Ureter (tissue), 1 donor: ENCODE data around the gene LITAF. TPM values are rescaled to one million over a fixed set of nuclear protein-coding genes. Genes with fewer than 3 reads are reported as not detected.
"Not testable (repeated sequence)": the region's sequence is repeated elsewhere in the genome, so short reads cannot be mapped to it uniquely, and the experiment has no call there.

Experiments used
- DNase-seq: peaks from one replicate; pipeline ENCODE4 v3.0.0-alpha.2; 2020; ENCODE audit warnings: low spot score
- total RNA-seq: library from RNA; stranded (reverse); gene quantifications from one replicate; pipeline ENCODE4 v1.2.4, GENCODE V29; 2023
- donor health status: DM: yes; HTN: yes; CAD: no.

LITAF gene
- total RNA-seq, 1 donor from 2014 or later, result 160 TPM

DNA sequence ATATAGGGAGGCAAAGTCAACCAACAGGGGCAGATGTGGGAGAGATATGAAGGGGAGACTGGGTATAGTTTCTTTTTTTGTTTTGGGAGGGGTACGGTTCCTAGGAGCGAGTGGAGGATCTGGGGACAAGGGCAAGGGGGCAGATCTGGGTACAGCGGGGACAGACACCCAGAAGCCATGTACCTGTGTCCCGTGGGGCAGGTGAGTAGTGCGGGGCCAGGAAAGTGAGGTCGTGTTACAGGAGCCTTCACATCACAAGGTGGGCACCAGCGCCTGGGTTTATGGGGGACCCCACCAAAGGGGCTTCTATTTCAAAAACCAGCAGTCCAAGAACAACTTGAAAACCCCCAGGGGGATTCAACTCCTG is 11.5 kb downstream of the LITAF start:
- DNase-seq, result no peak

DNA sequence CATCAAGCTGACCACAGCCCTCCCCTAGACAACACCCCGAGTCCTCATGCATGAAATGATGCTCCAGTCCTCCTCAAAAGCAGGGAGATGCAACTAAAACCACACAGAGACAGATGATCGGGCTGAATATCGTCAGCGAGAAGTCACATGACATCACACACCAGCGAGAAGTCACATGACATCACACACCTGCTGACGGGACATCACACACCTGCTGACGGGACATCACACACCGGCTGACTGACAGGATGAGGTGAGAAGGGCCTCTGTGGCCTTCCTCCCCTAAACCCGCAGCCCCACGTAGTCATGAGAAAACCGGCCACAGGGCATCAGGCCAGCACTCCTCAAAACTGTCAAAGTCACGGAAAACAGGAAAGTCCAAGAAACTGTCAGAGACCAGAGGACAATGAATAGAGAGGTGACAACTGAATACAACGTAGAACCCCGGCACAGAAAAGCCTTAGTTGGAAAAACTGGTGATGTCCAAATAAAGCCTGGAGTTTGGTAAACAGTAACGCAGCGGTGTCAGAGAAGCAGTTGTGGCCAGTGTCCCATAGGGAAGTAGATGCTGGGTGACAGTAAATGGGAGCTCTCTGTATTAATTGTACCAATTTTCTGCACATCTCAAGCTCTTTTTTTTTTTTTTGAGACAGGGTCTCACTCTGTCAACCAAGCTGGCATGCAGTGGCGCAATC is 14.3 kb downstream of the LITAF start:
- DNase-seq, result no peak

DNA sequence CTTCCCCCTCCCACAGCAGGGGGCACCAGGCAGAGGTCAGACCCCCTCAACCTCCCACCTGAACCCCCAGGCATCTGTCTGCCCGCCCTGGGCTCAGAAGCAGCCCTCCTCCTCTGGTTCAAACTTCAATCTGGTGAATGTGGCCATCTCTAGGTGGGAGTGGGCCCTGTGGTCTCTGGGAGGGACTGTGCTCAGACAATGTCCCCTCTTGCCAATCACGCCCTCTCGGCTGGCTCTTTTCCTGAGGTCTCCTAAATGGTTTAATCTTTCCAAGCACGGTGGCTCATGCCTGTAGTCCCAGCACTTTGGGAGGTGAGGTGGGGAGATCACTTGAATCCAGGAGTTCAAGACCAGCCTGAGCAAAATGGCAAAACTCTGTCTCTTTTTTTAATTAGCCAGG is 15.2 kb downstream of the LITAF start:
- DNase-seq, result no peak

DNA sequence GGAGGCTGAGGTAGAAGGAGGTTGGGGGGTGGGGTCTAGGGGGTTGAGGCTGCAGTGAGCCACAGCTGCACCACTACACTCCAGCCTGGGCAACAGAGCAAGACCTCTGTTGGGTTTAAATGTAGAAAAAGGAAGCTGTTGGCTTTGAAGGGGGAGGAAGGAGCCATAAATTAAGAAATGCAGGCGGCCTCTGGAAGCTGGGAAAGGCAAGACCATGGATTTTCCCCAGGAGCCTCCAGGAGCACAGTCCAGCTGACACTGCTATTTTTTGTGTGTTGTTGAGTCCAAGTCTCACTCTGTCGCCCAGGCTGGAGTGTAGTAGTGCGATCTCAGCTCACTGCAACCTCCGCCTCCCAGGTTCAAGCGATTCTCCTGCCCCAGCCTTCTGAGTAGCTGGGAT is 15.9 kb downstream of the LITAF start:
- DNase-seq, result no peak

DNA sequence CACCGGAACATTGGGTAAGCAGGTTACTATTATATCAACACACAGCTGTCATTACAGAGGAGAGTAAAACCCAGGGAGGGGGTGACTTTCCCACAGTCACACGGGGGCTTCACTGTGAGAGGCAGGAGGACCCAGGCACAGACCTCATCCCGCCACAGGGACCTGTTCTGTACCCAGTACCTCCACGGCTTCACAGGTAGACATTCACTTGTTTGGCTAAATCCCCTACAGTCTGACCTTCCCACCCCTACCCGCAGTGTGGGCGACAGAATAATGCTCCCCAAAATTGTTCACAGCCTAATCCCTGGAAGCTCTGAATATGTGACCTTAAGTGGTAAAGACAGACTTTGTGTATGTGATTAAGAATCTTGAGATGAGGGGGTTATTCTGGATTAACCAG is 16.5 kb downstream of the LITAF start:
- DNase-seq, result no peak

DNA sequence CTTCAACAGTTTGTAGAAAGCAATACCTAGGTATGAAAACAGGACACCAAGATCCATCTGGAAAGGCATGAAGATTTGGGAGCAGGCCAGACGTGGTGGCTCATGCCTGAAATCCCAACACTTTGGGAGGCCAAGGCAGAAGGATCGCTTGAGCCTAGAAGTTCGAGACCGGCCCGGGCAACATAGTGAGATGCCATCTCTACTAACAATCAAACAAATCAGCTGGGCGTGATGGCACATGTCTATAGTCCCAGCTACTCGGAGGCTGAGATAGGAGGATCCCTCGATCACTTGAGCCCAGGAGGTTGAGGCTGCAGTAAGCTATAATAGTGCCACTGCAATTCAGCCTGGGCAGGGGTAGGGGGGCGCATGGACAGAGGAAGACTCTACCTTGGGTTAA is 20.3 kb downstream of the LITAF start:
- DNase-seq, result no peak

DNA sequence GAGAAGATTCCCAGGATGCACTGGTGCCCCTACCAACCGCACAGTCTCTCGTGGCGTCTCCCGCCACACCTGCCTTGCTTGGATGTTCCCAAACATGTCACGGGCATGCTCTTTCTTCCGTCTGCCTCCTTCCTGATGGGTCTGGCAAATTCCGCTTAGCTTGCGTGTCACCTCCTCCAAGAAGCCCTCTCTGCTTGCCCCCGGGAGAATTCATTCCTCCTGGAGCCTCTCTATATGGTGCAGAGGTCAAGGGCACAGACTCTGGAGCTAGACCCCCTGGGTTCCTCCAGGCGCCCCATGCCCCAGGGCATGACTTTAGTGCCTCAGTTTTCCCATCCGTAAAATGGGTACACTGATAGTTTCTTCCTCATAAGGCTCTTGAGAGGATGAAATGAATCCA is 21.1 kb downstream of the LITAF start:
- no peak for DNase-seq

DNA sequence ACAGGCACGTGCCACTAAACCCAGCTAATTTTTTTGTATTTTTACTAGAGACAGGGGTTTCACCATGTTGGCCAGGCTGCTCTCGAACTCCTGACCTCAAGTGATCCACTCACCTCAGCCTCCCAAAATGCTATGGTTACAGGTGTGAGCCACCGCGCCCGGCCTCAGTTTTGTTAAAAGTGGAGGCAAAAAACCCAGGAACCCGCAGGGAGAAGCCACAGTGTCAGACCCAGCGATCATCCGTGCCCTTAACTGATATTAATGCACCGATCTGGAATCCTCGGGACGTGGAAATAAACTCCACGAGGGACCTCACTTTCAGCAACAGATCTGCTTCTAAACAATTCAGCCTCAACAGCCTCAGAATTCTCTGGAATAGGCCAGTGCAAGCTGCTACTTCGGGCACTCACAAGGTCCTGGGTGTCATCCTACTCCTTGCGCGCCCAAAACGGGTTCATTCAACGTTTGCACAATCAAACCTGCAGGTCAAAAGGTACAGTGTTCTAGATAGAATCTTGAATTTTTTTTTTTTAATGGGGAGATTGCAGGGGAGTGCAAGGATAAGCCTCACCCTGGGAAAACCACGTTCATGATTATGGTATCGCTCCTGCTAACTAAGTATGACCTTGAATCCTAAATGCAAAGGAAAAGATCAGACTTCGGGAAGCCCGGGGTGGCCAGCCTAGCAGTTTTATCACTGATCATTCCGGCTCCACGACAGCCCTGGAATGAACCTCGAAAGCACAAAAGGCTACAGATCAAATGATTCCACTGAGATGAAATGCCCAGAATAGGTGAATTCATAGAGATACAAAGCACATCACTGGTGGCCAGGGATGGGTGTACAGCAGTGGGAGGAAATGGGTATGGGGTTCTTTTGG is 22.4 kb downstream of the LITAF start:
- no peak for DNase-seq

DNA sequence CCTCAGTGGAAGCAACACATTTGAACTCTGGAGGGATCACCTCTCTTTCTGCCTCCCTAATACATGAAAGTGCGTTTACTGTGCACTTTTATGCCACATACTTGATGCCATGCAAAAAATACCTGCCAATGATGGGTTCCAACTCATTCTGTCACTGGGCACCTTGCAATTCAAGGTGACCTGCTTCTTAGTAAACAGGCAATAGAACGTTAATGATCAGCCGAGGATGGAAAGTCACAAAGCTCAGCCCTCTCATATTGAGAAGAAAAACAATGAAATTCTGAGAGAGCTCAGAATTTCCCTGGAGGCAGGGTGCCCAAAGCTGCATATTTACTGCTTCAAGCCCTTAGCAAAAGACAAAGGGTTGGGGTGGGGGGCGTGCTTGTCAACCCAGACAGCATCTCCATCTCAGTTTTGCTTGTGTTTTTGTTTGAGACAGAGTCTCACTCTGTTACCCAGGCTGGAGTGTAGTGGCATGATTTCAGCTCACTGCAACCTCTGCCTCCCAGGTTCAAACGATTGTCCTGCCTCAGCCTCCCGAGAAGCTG is 23.2 kb downstream of the LITAF start:
- DNase-seq, result no peak

DNA sequence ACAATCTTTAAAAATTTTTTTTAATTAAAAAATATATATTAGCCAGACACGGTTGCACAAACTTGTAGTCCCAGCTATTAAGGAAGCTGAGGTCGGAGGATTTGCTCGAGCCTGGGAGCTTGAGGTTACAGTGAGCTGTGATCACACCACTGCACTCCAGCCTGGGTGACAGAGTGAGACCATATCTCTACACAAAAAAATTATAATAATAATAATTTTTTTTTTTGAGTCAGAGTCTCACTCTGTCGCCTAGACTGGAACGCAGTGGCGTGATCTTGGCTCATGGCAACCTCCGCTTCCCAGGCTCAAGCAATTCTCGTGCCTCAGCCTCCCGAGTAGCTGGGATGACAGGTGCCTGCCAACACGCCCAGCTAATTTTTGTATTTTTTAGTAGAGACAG is 23.8 kb downstream of the LITAF start:
- no peak for DNase-seq

DNA sequence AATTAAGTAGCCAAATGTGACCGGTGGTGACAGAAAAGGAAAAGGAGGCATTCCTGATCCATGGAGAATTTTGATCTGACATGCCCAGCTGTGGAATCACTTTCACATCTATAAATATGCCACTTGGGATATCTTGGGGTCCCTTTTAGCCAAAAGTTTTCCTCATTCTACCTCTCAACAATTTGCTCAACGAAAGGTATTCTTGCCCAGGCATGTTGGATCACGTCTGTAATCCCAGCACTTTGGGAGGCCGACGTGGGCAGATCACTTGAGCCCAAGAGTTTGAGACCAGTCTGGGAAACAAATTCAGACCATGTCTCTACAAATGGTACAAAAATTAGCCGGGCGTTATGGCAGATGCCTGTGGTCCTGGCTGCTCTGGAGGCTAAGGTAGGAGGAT is 24.3 kb downstream of the LITAF start:
- no peak for DNase-seq

DNA sequence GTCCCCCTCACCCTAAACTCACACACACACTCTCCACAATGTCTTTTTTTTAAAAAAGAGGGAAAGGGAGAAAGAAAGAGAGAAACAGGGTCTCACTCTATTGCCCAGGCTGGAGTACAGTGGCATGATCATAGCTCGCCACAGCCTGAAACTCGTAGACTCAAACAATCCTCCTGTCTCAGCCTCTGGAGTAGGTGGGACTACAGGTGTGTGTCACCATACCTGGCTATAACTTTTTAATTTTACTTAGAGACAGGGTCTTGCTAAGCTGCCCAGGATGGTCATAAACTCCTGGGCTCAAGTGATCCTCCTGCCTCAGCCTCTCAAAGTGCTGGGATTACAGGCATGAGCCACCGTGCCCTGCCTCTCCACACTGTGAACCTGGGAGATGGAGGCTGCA is 24.9 kb downstream of the LITAF start:
- DNase-seq, result no peak

DNA sequence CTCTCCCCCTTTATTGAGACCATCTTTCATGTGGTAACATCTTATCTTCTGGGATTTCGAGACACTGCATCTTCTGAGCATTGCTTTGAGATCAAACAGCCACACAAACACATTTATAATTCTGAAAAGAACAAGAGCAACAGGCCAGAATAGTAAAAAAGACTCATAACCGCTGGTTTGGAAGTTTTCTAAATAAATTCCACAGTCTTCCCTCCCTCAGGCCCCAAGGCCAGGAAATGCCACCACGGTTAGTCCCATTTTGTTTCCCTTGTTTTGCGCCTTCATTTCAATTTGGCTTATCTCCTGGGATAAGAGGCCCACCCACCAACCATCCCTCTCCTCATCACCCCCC is 25.3 kb downstream of the LITAF start:
- no peak for DNase-seq

DNA sequence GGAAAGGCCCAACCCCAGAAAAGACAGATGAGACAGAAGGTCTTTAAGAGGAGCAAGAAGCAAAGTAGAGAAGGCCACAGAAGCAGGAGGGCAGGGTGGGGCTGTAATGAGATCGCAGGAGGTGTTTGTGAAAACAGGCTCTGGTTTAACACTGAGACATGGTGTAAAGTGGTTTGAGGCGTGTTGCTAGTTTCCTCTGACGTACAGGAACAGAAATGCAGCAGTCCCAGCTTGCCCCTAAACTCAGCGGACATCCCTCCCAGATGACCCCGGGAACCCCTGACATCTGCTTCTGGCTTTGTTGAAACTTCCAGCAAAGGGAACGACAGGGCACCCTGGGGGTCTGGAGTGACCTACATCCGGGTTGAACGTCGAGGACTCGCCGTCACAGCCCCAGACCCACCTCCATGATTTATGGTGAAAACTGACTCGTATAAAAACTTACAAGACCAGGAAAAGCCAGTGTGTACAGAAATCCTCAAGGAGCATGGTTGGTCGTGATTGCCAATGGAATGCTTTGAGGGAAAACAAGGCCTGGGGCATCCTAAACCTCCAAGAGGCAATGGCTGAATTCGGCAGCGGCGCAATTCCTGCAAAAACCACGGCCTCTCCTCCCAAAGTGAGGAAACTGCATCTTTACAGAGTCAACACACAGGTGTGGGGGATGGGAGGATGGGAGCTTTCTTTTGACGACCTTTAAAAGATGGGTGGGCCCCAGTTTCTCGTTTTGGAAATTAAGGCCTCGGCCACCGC is 25.8 kb downstream of the LITAF start:
- peak; percentile 53 for DNase-seq

DNA sequence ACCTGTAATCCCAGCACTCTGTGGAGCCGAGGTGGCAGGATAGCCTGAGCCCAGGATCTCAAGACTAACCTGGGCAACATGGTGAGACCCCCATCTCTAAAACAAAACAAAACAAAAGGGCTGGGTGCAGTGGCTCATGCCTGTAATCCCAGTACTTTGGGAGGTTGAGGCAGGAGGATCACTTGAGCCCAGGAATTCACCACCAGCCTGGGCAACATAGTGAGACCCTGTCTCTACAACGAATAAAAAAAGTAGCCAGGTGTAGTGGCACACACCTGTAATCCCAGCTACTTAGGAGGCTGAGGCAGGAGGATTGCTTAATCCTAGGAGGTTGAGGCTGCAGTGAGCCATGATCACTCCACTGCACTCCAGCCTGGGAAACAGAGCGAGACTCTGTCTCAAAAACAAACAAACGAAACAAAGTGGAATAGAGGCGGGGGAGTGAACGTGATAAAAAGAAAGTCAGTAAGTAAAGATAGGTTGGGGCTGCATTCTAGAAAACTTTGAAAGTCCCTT is 28.4 kb downstream of the LITAF start:
- not testable (repeated sequence) for DNase-seq

DNA sequence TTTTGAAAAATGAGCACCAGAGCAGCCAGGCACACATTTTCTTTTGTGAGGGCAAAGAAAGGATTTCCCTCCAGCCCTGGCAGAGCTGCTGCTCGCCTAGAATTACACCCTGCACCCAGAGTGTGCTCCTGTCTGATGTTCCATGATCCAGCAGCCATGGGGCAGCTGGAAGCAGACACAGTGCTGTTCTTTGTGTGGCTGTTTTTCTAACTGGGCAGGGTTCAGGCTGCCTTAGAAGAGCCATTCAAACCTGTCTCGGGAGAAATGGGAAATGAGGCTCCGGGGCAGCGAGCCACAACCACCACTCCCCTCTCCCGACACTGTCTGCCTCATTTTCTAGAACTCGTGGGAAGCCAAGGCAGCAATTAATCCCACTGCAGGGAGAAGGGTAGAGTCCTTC is 28.9 kb downstream of the LITAF start:
- no peak for DNase-seq

DNA sequence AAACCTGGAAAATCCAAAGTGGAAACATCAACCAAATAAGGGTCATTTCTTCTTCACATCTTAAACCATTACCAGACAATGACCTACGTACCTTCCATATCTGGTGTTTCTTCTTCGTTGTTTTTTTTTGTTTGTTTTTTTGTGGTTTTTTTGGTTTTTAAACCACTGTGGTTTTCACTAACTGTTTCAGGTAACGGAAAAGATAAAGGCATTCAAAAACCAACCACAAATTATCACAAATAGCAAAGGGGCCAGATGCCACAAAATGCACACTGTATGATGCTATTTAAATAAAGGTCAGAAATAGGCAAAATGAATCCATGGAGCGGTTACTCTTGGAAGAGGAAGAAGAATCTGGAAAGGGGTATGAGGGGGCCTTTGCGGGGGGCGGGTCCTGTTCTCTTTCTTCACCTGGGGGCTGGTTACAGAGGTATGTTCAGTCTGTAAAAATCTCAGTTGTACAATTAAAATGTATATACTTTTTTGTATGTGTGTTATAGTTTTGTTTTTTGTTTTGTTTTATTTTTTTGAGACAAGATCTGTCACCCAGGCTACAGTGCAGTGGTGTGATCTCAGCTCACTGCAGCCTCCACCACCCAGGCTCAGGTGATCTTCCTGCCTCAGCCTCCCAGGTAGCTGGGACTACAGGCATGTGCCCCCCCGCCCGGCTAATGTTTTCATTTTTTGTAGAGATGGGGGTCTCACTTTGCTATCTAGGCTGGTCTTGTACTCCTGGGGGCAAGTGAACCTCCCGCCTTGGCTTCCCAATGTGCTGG is 29.6 kb downstream of the LITAF start:
- no peak for DNase-seq

DNA sequence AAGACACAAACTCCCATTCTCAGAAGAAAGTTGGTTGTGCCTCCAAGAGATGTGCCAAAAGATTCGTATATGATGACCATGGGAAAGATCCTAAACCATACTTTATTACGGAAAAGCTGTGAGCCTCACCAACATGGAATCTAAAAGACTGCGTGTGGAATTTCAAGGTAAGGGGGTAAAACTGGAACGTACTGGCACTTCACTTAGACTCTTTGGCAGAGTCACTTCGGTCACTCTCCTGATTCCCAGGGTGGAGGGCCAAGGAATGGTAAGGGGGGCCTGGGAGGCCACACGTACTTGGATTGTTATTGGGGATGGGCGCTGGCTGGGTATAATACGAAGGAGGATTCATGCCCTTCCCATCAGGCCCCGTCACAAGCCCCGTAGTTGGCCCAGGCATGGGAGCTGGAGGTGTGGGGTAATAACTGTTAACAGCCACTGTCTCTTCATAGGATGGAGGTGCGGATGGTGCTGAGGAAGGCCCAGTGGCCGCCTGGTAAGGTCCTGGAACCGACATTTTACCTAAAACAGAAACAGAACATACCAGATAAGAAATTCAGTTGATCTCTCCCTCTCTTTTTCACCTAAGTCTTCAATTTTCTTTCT is 30.4 kb downstream of the LITAF start:
- DNase-seq, result no peak

DNA sequence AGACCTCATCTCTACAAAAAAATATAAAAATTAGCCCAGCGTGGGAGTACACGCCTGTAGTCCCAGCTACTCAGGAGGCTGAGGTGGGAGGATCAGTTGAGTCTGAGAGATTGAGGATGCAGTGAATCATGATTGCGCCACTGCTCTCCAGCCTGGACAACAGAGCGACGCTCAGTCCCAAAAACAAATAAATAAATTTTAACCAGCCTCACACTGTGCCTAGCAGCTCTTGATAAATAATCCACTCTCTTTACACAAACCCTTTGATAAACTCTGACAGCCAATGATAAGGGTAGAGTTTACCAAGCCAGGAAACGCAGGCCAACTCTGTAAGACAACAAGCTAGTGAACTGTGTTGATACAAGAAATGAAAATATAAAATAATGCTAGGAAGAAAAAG is 32.7 kb downstream of the LITAF start:
- no peak for DNase-seq

DNA sequence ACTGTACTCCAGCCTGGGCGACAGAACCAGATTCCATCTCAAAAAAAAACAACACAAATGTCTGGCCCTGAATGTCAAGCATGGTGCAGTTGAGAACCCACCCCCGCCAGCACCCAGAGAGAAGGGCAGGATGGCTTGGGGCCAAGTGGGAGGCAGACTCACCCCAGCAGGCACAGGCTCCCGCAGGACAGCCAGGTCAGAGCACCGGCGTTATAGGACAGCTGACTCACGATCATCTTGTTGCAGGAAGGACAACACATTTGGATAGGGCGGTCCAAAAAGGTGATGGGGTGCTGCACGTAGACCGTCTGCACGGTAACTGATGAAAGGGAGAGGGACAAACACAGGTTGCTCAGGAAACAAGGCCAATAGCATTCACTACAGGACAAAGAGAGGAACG is 33.3 kb downstream of the LITAF start:
- no peak for DNase-seq

DNA sequence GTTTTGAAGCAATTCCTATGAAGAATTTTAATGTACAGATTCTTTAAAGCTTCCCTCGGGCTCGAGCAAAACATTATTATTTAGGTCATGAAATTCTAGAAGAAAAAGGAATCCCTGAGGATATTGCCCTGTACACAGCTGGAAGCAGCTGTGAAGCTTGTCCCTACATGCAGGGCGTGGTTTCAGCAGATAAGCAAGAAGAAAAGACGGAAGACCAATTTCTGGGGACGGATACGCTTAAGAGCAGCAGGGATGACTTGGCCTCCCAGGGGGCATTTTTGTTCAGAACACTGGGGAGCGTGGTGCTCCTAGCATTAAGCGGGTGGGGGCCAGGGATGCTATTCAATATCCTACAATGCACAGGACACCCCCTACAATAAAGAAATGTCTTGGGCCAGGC is 34.3 kb downstream of the LITAF start:
- DNase-seq, result no peak
